ENCODE results near the gene NOXA1.

GRCh38 chr9:137402746-137403145 lies 20.4 kb upstream of the NOXA1 start:
- TF ChIP-seq CTCF (IDR thresholded peaks at IDR 0.05; ENCODE audit: insufficient read depth, low read depth, low read length) (no peak), EZH2 (IDR thresholded peaks at IDR 0.05; ENCODE audit: insufficient read depth, low read length) (no peak)
